Chondrocyte (in vitro differentiated cells): ENCODE data around the gene ADAMTS18. TPM values are rescaled to one million over a fixed set of nuclear protein-coding genes. Genes with fewer than 3 reads are reported as not detected.

Experiments used
- DNase-seq: peaks from one replicate; pipeline ENCODE4 v3.0.0; 2021; ENCODE audit warnings: mixed read lengths, low spot score
- H3K27ac Mint-ChIP-seq: one replicate; pipeline ENCODE4 v1.8.0; 2021; ENCODE audit warnings: mild to moderate bottlenecking, moderate library complexity, mixed read lengths; ENCODE audit not compliant: unreplicated experiment
- H3K27me3 Mint-ChIP-seq: 2 replicates; pipeline ENCODE4 v1.8.0; 2021; ENCODE audit warnings: low read depth, mixed read lengths
- H3K36me3 Mint-ChIP-seq: 2 replicates; pipeline ENCODE4 v1.8.0; 2021; ENCODE audit warnings: low read depth, mixed read lengths
- H3K4me1 Mint-ChIP-seq: 2 replicates; pipeline ENCODE4 v1.8.0; 2021; ENCODE audit warnings: low read depth, mild to moderate bottlenecking, mixed read lengths
- H3K4me3 Mint-ChIP-seq: one replicate; pipeline ENCODE4 v1.8.0; 2021; ENCODE audit warnings: mild to moderate bottlenecking, moderate library complexity, mixed read lengths; ENCODE audit not compliant: unreplicated experiment
- H3K9me3 Mint-ChIP-seq: 2 replicates; pipeline ENCODE4 v1.8.0; 2021; ENCODE audit warnings: low read depth, mixed read lengths
- total RNA-seq: library from RNA; stranded (reverse); gene quantifications from 3 replicates; pipeline ENCODE4 v1.2.1, GENCODE V29; 2021
- TF ChIP-seq, protein P1 (sequence below): fragments of 200-600 bp; sonication (generic); IDR thresholded peaks from 2 replicates; pipeline ENCODE4 v1.5.0; 2021; ENCODE audit warnings: antibody characterized with exemption, mild to moderate bottlenecking, moderate library complexity

The ADAMTS18 gene
- total RNA-seq, 1 donor from 2014 or later: not detected

DNA sequence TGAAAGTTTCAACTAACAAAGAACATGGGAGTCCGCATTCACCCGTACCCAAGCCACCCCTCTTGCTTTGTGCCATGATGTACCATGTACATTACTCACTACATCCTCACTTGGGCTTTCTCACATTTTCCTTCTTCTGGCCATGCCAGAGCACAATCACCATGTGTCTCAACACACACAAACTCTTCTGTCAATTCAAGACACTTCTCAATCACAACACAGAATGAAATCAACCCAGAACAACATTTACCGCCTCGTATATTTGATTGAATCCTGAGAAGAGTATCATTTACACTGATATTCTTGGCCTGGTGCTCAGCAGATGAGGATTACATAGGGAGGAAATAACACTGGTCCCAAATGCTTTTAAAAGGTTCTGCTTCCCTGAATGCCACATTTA is 4.5 kb downstream of the ADAMTS18 start:
- H3K4me1 Mint-ChIP-seq: no peaks in the 10 kb centered on the region
- H3K9me3 Mint-ChIP-seq: peaks cover 6% of the 10 kb centered on the region
- H3K36me3 Mint-ChIP-seq: no peaks in the 10 kb centered on the region
- TF ChIP-seq, protein P1, sequence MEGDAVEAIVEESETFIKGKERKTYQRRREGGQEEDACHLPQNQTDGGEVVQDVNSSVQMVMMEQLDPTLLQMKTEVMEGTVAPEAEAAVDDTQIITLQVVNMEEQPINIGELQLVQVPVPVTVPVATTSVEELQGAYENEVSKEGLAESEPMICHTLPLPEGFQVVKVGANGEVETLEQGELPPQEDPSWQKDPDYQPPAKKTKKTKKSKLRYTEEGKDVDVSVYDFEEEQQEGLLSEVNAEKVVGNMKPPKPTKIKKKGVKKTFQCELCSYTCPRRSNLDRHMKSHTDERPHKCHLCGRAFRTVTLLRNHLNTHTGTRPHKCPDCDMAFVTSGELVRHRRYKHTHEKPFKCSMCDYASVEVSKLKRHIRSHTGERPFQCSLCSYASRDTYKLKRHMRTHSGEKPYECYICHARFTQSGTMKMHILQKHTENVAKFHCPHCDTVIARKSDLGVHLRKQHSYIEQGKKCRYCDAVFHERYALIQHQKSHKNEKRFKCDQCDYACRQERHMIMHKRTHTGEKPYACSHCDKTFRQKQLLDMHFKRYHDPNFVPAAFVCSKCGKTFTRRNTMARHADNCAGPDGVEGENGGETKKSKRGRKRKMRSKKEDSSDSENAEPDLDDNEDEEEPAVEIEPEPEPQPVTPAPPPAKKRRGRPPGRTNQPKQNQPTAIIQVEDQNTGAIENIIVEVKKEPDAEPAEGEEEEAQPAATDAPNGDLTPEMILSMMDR: no peak
- no peak overlapping the region for H3K4me3 Mint-ChIP-seq
- peaks cover 48% of the 10 kb centered on the region for H3K27me3 Mint-ChIP-seq
- no peak for DNase-seq
- no peak overlapping the region for H3K27ac Mint-ChIP-seq

DNA sequence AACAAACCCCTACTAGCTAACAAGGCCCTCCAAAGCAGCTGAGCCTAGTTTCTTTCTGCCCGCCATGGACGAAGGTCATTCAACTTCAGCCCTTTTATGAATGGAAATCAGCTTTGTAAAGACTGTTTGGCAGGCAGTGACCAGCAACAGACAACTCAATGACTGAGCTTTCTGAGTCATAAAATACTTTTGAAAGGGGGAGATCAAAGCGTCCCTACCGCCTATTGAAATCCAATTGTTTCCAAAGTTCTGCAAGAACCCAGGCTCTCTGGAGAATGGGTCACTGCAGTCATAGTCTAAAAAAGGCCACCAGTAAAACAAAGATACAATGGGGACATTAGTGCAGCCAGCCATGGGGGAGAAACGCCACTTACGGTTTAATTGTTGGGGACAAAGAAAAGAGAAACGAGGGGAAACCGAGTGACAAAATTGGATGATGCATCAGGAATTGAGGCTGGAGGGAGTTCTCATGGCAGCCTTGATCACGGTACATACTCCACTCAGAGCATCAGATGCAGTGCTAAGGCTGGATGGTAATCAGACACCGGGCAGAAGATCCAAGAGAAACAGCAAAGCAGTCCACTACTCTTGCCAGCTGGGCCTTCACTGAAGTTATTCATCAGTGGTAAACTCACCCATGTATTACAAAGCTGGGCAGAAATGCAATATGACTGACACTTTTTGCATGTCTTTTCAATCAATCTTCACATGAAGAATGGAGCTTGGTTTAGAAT is 9.8 kb downstream of the ADAMTS18 start:
- Mint-ChIP-seq H3K4me3 (no peak overlapping the region), H3K9me3 (peaks cover 6% of the 10 kb centered on the region), H3K4me1 (no peaks in the 10 kb centered on the region), H3K27ac (no peak overlapping the region), H3K27me3 (peaks cover 17% of the 10 kb centered on the region), H3K36me3 (no peaks in the 10 kb centered on the region)
- TF ChIP-seq, protein P1: no peak
- no peak for DNase-seq

DNA sequence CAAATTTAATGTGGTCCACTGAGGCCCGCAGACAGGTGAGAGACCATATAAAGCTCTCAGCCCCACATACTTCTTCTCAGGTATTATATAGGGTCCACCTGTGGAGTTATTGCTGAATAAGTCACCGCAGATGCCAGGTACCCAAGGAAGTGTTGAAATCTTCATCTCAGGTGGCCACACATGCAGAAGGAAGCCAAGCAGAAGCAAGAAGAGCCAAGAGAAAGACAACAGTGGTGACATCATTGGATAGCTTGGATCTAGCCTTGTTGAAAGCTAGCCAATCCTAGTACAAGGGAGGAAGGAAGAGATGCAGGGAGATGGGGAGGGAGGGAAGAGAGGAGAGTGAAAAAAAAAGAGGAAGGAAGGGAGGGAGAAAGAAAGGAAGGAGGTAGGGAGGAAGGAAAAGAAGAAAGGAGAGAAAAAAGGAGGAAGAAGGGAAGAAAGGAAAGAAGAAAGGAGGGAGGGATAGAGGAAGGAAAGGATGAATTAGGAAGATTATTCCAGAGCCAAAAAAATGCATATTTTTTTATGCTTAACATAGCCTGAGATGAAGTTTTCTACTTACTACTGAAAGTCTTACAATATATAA is 12.5 kb downstream of the ADAMTS18 start:
- no peak overlapping the region for H3K27ac Mint-ChIP-seq
- no peaks in the 10 kb centered on the region for H3K4me1 Mint-ChIP-seq
- DNase-seq: no peak
- H3K27me3 Mint-ChIP-seq: peaks cover 8% of the 10 kb centered on the region
- no peaks in the 10 kb centered on the region for H3K9me3 Mint-ChIP-seq
- H3K36me3 Mint-ChIP-seq: no peaks in the 10 kb centered on the region
- TF ChIP-seq, protein P1: no peak
- H3K4me3 Mint-ChIP-seq: no peak overlapping the region

DNA sequence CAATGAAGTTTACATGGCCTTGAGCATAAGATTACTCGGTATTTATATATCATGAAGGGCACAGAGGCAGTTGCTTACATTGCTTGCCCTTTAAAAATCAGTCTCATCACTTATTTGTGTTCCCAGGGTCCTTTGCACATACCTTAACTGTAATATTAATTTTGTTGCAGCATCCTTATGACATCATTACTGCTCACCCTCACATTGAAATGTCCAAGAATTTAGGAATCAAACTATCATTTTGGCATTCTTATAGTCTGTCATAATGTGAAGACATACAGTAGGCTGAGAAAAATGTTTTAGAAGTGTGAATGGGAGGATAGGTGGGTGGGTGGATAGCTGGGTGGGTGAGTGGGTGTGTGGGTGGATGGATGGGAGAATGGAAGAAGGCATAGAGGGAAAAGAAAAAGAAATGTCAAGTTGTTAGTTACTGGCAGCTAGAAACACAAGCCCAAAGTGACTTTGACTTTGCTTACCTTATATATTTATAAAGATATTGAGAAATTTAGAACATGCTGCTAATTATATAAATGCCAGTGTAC is 17.8 kb downstream of the ADAMTS18 start:
- Mint-ChIP-seq H3K4me3 (no peak overlapping the region), H3K27ac (no peak overlapping the region), H3K9me3 (no peaks in the 10 kb centered on the region), H3K27me3 (peaks cover 2% of the 10 kb centered on the region), H3K4me1 (no peaks in the 10 kb centered on the region), H3K36me3 (no peaks in the 10 kb centered on the region)
- DNase-seq: no peak
- TF ChIP-seq, protein P1: no peak

DNA sequence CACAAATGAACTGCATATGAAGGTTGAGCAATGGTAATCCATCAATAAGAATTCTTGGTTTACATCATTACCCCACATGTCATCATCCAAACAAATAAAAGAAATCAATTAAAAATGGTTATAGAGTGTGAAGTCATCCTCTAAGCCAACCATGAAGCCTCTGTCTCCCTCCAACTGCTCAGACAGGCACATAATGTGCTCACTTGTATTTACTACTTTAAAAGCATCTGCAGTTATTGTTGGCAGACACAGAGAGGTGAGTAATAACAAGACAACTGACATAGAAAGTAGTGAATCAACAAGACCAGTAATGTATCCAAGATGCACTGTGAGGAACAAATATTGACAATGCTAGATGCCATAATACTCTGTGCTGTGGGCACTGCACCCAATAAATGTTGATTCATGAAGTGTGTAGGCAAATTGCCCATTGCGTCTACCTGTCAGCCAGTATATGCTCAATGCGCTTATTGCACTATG is 20.0 kb downstream of the ADAMTS18 start:
- Mint-ChIP-seq H3K4me1 (no peaks in the 10 kb centered on the region), H3K9me3 (peaks cover 5% of the 10 kb centered on the region), H3K36me3 (no peaks in the 10 kb centered on the region), H3K4me3 (no peak overlapping the region), H3K27me3 (no peaks in the 10 kb centered on the region), H3K27ac (no peak overlapping the region)
- TF ChIP-seq, protein P1: no peak
- no peak for DNase-seq
